Measurements from ENCODE around the gene CHID1. TPM values are rescaled to one million over a fixed set of nuclear protein-coding genes. Genes with fewer than 3 reads are reported as not detected.

CHID1 gene
- total and polyA plus RNA-seq, 2 experiments from 2014 or later: 54.1 to 67.3 TPM

DNA sequence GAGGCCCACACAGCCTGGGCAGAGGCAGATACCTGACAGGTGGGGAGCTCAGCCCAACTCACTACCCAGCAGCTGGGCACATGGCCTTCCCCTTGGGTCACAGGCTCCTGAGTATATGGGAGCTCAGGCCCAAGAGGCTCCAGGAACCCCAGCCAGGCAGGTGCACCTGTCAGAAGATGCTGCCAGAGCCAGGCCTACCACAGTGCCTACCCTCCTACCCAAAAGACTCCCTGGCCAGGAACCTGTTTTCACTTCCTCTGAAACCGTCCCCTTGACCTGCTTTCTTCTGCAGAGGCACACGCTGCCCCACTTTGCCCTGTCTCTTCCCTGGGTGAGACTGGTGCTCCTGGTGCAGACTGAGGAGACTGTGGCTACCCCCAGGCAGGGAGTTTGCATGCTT is 2.9 kb downstream of the CHID1 start:
- Histone ChIP-seq H3K27ac (ENCODE audit: low read depth) (no peak overlapping the region), H3K4me3 (no peak overlapping the region), H2AFZ (no peak overlapping the region), H4K20me1 (replicated peaks; ENCODE audit: insufficient read depth) (peaks cover 9% of the 10 kb centered on the region), H3K36me3 (ENCODE audit: insufficient read depth) (peaks cover 6% of the 10 kb centered on the region), H3F3A (replicated peaks; ENCODE audit: low read depth) (peaks cover 15% of the 10 kb centered on the region; the same call in 1 of the 2 replicates), H3K4me2 (no peak overlapping the region), H3K27me3 (ENCODE audit: insufficient read depth) (no peaks in the 10 kb centered on the region), H3K4me1 (ENCODE audit: insufficient read depth) (peaks cover 14% of the 10 kb centered on the region; the same call in 1 of the 2 replicates), H3K79me2 (replicated peaks; ENCODE audit: insufficient read depth) (peaks cover 47% of the 10 kb centered on the region), H3K9me2 (ENCODE audit: insufficient read depth) (no peaks in the 10 kb centered on the region)
- no peak for ATAC-seq
- DNase-seq (ENCODE audit: low spot score): no peak
- H3K4me1 Mint-ChIP-seq: peaks cover 18% of the 10 kb centered on the region
- TF ChIP-seq, protein P1, sequence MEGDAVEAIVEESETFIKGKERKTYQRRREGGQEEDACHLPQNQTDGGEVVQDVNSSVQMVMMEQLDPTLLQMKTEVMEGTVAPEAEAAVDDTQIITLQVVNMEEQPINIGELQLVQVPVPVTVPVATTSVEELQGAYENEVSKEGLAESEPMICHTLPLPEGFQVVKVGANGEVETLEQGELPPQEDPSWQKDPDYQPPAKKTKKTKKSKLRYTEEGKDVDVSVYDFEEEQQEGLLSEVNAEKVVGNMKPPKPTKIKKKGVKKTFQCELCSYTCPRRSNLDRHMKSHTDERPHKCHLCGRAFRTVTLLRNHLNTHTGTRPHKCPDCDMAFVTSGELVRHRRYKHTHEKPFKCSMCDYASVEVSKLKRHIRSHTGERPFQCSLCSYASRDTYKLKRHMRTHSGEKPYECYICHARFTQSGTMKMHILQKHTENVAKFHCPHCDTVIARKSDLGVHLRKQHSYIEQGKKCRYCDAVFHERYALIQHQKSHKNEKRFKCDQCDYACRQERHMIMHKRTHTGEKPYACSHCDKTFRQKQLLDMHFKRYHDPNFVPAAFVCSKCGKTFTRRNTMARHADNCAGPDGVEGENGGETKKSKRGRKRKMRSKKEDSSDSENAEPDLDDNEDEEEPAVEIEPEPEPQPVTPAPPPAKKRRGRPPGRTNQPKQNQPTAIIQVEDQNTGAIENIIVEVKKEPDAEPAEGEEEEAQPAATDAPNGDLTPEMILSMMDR (conservative IDR thresholded peaks at IDR 0.05; ENCODE audit: low read depth in 2 of 2): no peak
- TF ChIP-seq, protein P2, sequence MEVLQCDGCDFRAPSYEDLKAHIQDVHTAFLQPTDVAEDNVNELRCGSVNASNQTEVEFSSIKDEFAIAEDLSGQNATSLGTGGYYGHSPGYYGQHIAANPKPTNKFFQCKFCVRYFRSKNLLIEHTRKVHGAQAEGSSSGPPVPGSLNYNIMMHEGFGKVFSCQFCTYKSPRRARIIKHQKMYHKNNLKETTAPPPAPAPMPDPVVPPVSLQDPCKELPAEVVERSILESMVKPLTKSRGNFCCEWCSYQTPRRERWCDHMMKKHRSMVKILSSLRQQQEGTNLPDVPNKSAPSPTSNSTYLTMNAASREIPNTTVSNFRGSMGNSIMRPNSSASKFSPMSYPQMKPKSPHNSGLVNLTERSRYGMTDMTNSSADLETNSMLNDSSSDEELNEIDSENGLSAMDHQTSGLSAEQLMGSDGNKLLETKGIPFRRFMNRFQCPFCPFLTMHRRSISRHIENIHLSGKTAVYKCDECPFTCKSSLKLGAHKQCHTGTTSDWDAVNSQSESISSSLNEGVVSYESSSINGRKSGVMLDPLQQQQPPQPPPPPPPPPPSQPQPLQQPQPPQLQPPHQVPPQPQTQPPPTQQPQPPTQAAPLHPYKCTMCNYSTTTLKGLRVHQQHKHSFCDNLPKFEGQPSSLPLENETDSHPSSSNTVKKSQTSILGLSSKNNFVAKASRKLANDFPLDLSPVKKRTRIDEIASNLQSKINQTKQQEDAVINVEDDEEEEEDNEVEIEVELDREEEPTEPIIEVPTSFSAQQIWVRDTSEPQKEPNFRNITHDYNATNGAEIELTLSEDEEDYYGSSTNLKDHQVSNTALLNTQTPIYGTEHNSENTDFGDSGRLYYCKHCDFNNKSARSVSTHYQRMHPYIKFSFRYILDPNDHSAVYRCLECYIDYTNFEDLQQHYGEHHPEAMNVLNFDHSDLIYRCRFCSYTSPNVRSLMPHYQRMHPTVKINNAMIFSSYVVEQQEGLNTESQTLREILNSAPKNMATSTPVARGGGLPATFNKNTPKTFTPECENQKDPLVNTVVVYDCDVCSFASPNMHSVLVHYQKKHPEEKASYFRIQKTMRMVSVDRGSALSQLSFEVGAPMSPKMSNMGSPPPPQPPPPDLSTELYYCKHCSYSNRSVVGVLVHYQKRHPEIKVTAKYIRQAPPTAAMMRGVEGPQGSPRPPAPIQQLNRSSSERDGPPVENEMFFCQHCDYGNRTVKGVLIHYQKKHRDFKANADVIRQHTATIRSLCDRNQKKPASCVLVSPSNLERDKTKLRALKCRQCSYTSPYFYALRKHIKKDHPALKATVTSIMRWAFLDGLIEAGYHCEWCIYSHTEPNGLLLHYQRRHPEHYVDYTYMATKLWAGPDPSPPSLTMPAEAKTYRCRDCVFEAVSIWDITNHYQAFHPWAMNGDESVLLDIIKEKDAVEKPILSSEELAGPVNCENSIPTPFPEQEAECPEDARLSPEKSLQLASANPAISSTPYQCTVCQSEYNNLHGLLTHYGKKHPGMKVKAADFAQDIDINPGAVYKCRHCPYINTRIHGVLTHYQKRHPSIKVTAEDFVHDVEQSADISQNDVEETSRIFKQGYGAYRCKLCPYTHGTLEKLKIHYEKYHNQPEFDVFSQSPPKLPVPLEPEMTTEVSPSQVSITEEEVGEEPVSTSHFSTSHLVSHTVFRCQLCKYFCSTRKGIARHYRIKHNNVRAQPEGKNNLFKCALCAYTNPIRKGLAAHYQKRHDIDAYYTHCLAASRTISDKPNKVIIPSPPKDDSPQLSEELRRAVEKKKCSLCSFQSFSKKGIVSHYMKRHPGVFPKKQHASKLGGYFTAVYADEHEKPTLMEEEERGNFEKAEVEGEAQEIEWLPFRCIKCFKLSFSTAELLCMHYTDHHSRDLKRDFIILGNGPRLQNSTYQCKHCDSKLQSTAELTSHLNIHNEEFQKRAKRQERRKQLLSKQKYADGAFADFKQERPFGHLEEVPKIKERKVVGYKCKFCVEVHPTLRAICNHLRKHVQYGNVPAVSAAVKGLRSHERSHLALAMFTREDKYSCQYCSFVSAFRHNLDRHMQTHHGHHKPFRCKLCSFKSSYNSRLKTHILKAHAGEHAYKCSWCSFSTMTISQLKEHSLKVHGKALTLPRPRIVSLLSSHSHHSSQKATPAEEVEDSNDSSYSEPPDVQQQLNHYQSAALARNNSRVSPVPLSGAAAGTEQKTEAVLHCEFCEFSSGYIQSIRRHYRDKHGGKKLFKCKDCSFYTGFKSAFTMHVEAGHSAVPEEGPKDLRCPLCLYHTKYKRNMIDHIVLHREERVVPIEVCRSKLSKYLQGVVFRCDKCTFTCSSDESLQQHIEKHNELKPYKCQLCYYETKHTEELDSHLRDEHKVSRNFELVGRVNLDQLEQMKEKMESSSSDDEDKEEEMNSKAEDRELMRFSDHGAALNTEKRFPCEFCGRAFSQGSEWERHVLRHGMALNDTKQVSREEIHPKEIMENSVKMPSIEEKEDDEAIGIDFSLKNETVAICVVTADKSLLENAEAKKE (CRISPR knock-in tag; IDR thresholded peaks at IDR 0.05): no peak
- TF ChIP-seq CREB1 (CRISPR knock-in tag; IDR thresholded peaks at IDR 0.05; ENCODE audit: low read depth) (no peak), EZH2phosphoT487 (IDR thresholded peaks at IDR 0.05; ENCODE audit: unreplicated experiment) (no peak), POLR2AphosphoS5 (IDR thresholded peaks at IDR 0.05; ENCODE audit: low read depth) (no peak), NANOG (IDR thresholded peaks at IDR 0.05; ENCODE audit: borderline replicate concordance) (no peak), ZNF331 (CRISPR knock-in tag; IDR thresholded peaks at IDR 0.05; ENCODE audit: low read depth) (no peak)
- TF ChIP-seq, protein P3, sequence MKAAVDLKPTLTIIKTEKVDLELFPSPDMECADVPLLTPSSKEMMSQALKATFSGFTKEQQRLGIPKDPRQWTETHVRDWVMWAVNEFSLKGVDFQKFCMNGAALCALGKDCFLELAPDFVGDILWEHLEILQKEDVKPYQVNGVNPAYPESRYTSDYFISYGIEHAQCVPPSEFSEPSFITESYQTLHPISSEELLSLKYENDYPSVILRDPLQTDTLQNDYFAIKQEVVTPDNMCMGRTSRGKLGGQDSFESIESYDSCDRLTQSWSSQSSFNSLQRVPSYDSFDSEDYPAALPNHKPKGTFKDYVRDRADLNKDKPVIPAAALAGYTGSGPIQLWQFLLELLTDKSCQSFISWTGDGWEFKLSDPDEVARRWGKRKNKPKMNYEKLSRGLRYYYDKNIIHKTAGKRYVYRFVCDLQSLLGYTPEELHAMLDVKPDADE (IDR thresholded peaks at IDR 0.05): no peak
- TF ChIP-seq, protein P4, sequence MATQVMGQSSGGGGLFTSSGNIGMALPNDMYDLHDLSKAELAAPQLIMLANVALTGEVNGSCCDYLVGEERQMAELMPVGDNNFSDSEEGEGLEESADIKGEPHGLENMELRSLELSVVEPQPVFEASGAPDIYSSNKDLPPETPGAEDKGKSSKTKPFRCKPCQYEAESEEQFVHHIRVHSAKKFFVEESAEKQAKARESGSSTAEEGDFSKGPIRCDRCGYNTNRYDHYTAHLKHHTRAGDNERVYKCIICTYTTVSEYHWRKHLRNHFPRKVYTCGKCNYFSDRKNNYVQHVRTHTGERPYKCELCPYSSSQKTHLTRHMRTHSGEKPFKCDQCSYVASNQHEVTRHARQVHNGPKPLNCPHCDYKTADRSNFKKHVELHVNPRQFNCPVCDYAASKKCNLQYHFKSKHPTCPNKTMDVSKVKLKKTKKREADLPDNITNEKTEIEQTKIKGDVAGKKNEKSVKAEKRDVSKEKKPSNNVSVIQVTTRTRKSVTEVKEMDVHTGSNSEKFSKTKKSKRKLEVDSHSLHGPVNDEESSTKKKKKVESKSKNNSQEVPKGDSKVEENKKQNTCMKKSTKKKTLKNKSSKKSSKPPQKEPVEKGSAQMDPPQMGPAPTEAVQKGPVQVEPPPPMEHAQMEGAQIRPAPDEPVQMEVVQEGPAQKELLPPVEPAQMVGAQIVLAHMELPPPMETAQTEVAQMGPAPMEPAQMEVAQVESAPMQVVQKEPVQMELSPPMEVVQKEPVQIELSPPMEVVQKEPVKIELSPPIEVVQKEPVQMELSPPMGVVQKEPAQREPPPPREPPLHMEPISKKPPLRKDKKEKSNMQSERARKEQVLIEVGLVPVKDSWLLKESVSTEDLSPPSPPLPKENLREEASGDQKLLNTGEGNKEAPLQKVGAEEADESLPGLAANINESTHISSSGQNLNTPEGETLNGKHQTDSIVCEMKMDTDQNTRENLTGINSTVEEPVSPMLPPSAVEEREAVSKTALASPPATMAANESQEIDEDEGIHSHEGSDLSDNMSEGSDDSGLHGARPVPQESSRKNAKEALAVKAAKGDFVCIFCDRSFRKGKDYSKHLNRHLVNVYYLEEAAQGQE (IDR thresholded peaks at IDR 0.05; ENCODE audit: unreplicated experiment): no peak
- peaks cover 41% of the 10 kb centered on the region for H3K36me3 Mint-ChIP-seq (ENCODE audit: low read depth)
- 0 out of 3 replicates have a peak overlapping the region, but pooled peaks have one; percentile 20 for H3K4me3 Mint-ChIP-seq
- no peak overlapping the region for H3K27ac Mint-ChIP-seq
- peaks cover 8% of the 10 kb centered on the region for H3K27me3 Mint-ChIP-seq (ENCODE audit: insufficient read depth, low read depth, poor library complexity)
- H3K9me3 Mint-ChIP-seq: no peaks in the 10 kb centered on the region

All from GM23338 (cell line).